HepG2 (cell line): ENCODE data around the gene RETN. TPM values are rescaled to one million over a fixed set of nuclear protein-coding genes. Genes with fewer than 3 reads are reported as not detected.

Experiments used
- AGO1 ChIP-seq: fragments of 200-400 bp; formaldehyde crosslinking; IDR thresholded peaks from 2 replicates; pipeline ENCODE4 v1.6.1; 2017; ENCODE audit warnings: mild to moderate bottlenecking, low read depth, low read length, moderate library complexity; ENCODE audit not compliant: poor library complexity, severe bottlenecking
- CBFB ChIP-seq: sonication (generic); formaldehyde crosslinking; IDR thresholded peaks from 2 replicates; pipeline ENCODE4 v1.4.0; 2020; ENCODE audit warnings: missing genetic modification reagents
- HNRNPH1 ChIP-seq: fragments of 200-400 bp; formaldehyde crosslinking; optimal IDR thresholded peaks from 2 replicates; pipeline ENCODE3; 2017; ENCODE audit warnings: mild to moderate bottlenecking, low read depth, low read length
- HNRNPUL1 ChIP-seq: fragments of 200-400 bp; formaldehyde crosslinking; IDR thresholded peaks from 2 replicates; pipeline ENCODE4 v1.6.1; 2017; ENCODE audit warnings: low read depth, mild to moderate bottlenecking, low read length, moderate library complexity
- HOXA3 ChIP-seq: sonication (generic); formaldehyde crosslinking; IDR thresholded peaks from 2 replicates; pipeline ENCODE4 v1.5.0; 2020; ENCODE audit warnings: missing genetic modification reagents
- LCORL ChIP-seq, 2 experiments: fragments of 450-650 bp in 1 of 2; sonication (generic) in 1 of 2; formaldehyde crosslinking in 1 of 2; IDR thresholded peaks; 2 replicates each; pipeline versions ENCODE4 v1.5.0 to v1.6.1; 2017 to 2020; ENCODE audit warnings: antibody characterized with exemption in 1 of 2, missing genetic modification reagents in 1 of 2
- MED13 ChIP-seq: sonication (generic); formaldehyde crosslinking; IDR thresholded peaks from 2 replicates; pipeline ENCODE4 v1.5.0; 2020; ENCODE audit warnings: missing genetic modification reagents
- NFIC ChIP-seq: IDR thresholded peaks from 2 replicates; pipeline ENCODE4 v1.6.1; 2012; ENCODE audit warnings: mild to moderate bottlenecking, low read length, inconsistent platforms
- RARG ChIP-seq: sonication (generic); formaldehyde crosslinking; IDR thresholded peaks from 2 replicates; pipeline ENCODE4 v1.4.0; 2020; ENCODE audit warnings: low read depth, mild to moderate bottlenecking, missing genetic modification reagents
- SOX6 ChIP-seq, 2 experiments: fragments of 450-650 bp in 1 of 2; sonication (generic) in 1 of 2; formaldehyde crosslinking in 1 of 2; IDR thresholded peaks; 2 replicates each; pipeline versions ENCODE4 v1.4.0 to v1.6.1; 2017 to 2020; ENCODE audit warnings: antibody characterized with exemption in 1 of 2, mild to moderate bottlenecking in 1 of 2, missing genetic modification reagents in 1 of 2
- TARDBP ChIP-seq: sonication (generic); formaldehyde crosslinking; IDR thresholded peaks from 2 replicates; pipeline ENCODE4 v1.8.0; 2022; ENCODE audit warnings: mild to moderate bottlenecking, missing genetic modification reagents
- THAP11 ChIP-seq: IDR thresholded peaks from 2 replicates; pipeline ENCODE4 v1.6.1; 2016; ENCODE audit warnings: missing biosample characterization, missing genetic modification reagents
- ZFP37 ChIP-seq: sonication (generic); formaldehyde crosslinking; IDR thresholded peaks from 2 replicates; pipeline ENCODE4 v1.4.0; 2020; ENCODE audit warnings: missing genetic modification reagents, borderline replicate concordance
- ZNF235 ChIP-seq: sonication (generic); formaldehyde crosslinking; IDR thresholded peaks from 2 replicates; pipeline ENCODE4 v1.8.1; 2023; ENCODE audit warnings: mild to moderate bottlenecking, missing genetic modification reagents, borderline replicate concordance
- ZNF572 ChIP-seq: sonication (generic); formaldehyde crosslinking; IDR thresholded peaks from 2 replicates; pipeline ENCODE4 v1.5.1; 2020; ENCODE audit warnings: mild to moderate bottlenecking, missing genetic modification reagents
- ZNF652 ChIP-seq: IDR thresholded peaks from 2 replicates; pipeline ENCODE4 v1.6.1; 2016; ENCODE audit warnings: low read depth, borderline replicate concordance
- ZNF709 ChIP-seq: sonication (generic); formaldehyde crosslinking; IDR thresholded peaks from 2 replicates; pipeline ENCODE4 v1.5.0; 2020; ENCODE audit warnings: mild to moderate bottlenecking, missing genetic modification reagents
- ZNF720 ChIP-seq: sonication (generic); formaldehyde crosslinking; IDR thresholded peaks from 2 replicates; pipeline ENCODE4 v1.4.0; 2020; ENCODE audit warnings: missing genetic modification reagents
- ZNF816 ChIP-seq: sonication (generic); formaldehyde crosslinking; IDR thresholded peaks from 2 replicates; pipeline ENCODE4 v1.8.0; 2022; ENCODE audit warnings: missing genetic modification reagents, mild to moderate bottlenecking, borderline replicate concordance
- polyA plus RNA-seq, 8 experiments: library from polyadenylated mRNA; depleted of rRNA in 3 of 8; stranded (reverse) in 7 of 8; unstranded in 1 of 8; fragments of >200 nt; fragmentation: Illumina TruSeq in 4 of 8; extraction: Trizol in 4 of 8; gene quantifications; 2 replicates each; pipeline versions ENCODE4 v1.2.1 to v1.2.3, GENCODE V29; 2011 to 2016; ENCODE audit warnings: low read depth in 4 of 8, missing spikeins in 1 of 8, mixed read lengths in 1 of 8; ENCODE audit not compliant: insufficient read depth in 1 of 8
- total RNA-seq, 5 experiments: library from RNA; depleted of rRNA; stranded (reverse); fragments of >200 nt; fragmentation: Illumina TruSeq; extraction: Trizol; gene quantifications; 2 replicates each; pipeline ENCODE4 v1.2.3, GENCODE V29; 2016; ENCODE audit warnings: low read depth in 1 of 5
- TF ChIP-seq, protein P1 (sequence below): conservative IDR thresholded peaks from 2 replicates; pipeline ENCODE4 v1.6.1; 2018; ENCODE audit warnings: missing genetic modification reagents
- TF ChIP-seq, protein P2 (sequence below): sonication (generic); formaldehyde crosslinking; IDR thresholded peaks from 2 replicates; pipeline ENCODE4 v1.8.1; 2023; ENCODE audit warnings: mild to moderate bottlenecking, moderate library complexity, missing genetic modification reagents
- TF ChIP-seq, protein P3 (sequence below): IDR thresholded peaks from 2 replicates; pipeline ENCODE4 v1.6.1; 2016; ENCODE audit warnings: low read depth, control low read depth
- TF ChIP-seq, protein P4 (sequence below): sonication (generic); formaldehyde crosslinking; IDR thresholded peaks from 2 replicates; pipeline ENCODE4 v1.8.1; 2023; ENCODE audit warnings: mild to moderate bottlenecking, missing genetic modification reagents

RETN gene
- total and polyA plus RNA-seq, 2 of the 13 experiments (the other 11 are each of a cell fraction or from before 2014, with no cell fraction given) = not detected

DNA sequence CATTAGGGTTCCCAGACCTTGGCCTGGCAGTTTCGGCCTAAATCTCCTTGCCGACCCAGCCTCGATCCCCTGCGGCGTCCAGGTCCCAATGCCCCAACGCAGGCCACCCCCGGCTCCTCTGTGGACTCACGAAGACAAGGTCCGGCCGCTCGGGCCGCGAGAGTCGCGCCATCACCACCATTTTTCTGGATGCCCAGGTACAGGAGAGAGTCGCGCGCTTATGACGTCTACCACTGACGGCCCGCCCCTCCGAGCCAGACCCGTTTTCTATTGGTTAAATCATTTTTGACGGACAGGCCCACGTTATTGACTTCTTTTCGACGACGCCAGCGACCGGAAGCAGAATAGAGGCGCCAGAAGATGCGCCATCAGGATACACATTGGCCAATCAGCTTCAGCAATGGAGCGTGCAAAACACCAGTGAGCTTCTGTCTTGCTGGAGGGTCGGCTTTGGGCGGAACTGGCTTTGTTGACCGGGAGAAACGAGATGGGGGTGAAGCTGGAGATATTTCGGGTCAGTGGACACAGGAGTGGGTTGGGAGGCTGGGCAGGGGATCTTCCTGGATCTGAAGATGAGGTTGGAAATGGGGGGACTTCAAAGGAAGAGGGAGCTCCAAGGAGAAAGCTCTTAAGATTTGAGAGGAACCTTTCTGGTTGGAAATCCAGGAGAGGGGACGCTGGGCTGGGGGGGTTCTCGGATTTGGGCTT lies 39.3 kb upstream of the RETN start, which contains the start of the genes PET100 and XAB2 (continued):
- TF ChIP-seq ZFP37 = no peak
- TF ChIP-seq, protein P1, sequence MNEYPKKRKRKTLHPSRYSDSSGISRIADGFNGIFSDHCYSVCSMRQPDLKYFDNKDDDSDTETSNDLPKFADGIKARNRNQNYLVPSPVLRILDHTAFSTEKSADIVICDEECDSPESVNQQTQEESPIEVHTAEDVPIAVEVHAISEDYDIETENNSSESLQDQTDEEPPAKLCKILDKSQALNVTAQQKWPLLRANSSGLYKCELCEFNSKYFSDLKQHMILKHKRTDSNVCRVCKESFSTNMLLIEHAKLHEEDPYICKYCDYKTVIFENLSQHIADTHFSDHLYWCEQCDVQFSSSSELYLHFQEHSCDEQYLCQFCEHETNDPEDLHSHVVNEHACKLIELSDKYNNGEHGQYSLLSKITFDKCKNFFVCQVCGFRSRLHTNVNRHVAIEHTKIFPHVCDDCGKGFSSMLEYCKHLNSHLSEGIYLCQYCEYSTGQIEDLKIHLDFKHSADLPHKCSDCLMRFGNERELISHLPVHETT (CRISPR knock-in tag) = no peak
- no peak for TF ChIP-seq RARG (CRISPR knock-in tag)
- peak; percentile 45; the same call in 1 of the 2 replicates for TF ChIP-seq MED13 (CRISPR knock-in tag)
- no peak for TF ChIP-seq AGO1
- TF ChIP-seq CBFB (CRISPR knock-in tag) = no peak
- TF ChIP-seq ZNF709 (CRISPR knock-in tag) = no peak
- 0 out of 2 replicates have a peak, but pooled peaks have one; percentile 63 for TF ChIP-seq NFIC
- TF ChIP-seq ZNF235 = no peak
- TF ChIP-seq, protein P2, sequence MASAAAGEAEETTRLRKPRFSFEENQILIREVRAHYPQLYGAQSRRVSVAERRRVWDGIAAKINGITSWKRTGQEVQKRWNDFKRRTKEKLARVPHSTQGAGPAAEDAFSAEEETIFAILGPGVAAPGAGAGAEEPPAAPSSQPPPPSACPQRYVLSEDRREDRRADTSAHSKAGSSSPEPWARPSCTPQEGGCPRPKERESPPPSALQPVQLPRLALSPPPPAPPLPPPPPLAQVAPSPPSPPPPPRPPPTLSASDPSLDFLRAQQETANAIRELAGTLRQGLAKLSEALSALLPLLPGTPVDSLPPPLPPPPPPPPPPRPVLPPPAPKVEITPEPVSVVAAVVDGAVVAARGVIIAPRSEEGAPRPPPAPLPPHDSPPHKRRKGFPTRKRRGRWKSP (CRISPR knock-in tag) = 0 out of 2 replicates have a peak, but pooled peaks have one; percentile 24
- no peak; the same call in 1 of the 2 replicates for TF ChIP-seq TARDBP
- no peak for TF ChIP-seq HNRNPUL1
- no peak for TF ChIP-seq SOX6 (IDR thresholded peaks at IDR 0.05)
- peak; percentile 65 for TF ChIP-seq SOX6 (CRISPR knock-in tag; IDR thresholded peaks at IDR 0.05)
- TF ChIP-seq, protein P3, sequence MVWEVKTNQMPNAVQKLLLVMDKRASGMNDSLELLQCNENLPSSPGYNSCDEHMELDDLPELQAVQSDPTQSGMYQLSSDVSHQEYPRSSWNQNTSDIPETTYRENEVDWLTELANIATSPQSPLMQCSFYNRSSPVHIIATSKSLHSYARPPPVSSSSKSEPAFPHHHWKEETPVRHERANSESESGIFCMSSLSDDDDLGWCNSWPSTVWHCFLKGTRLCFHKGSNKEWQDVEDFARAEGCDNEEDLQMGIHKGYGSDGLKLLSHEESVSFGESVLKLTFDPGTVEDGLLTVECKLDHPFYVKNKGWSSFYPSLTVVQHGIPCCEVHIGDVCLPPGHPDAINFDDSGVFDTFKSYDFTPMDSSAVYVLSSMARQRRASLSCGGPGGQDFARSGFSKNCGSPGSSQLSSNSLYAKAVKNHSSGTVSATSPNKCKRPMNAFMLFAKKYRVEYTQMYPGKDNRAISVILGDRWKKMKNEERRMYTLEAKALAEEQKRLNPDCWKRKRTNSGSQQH (CRISPR knock-in tag) = peak; percentile 52; the same call in 1 of the 2 replicates
- TF ChIP-seq THAP11 (CRISPR knock-in tag) = peak; percentile 95
- no peak for TF ChIP-seq LCORL (IDR thresholded peaks at IDR 0.05)
- TF ChIP-seq LCORL (CRISPR knock-in tag; IDR thresholded peaks at IDR 0.05) = peak; percentile 37; the same call in 1 of the 2 replicates
- TF ChIP-seq ZNF572 = no peak
- no peak for TF ChIP-seq ZNF720
- TF ChIP-seq, protein P4, sequence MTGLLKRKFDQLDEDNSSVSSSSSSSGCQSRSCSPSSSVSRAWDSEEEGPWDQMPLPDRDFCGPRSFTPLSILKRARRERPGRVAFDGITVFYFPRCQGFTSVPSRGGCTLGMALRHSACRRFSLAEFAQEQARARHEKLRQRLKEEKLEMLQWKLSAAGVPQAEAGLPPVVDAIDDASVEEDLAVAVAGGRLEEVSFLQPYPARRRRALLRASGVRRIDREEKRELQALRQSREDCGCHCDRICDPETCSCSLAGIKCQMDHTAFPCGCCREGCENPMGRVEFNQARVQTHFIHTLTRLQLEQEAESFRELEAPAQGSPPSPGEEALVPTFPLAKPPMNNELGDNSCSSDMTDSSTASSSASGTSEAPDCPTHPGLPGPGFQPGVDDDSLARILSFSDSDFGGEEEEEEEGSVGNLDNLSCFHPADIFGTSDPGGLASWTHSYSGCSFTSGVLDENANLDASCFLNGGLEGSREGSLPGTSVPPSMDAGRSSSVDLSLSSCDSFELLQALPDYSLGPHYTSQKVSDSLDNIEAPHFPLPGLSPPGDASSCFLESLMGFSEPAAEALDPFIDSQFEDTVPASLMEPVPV (CRISPR knock-in tag) = peak; percentile 27; the same call in 1 of the 2 replicates
- no peak for TF ChIP-seq HNRNPH1
- TF ChIP-seq HOXA3 (CRISPR knock-in tag) = peak; percentile 94
- TF ChIP-seq ZNF652 = no peak
- TF ChIP-seq ZNF816 (CRISPR knock-in tag) = no peak
